Retinal pigment epithelial cell (primary cell): ENCODE measurements around the gene SLC10A3.

Source experiments
- DNase-seq: peaks from one replicate; pipeline ENCODE4 v3.0.0-alpha.2; 2010; ENCODE audit warnings: low read depth
- H3K4me3 ChIP-seq: 2 replicates; pipeline ENCODE4 v1.5.1; 2011; ENCODE audit warnings: mild to moderate bottlenecking, low read length, control low read depth, moderate library complexity
- CTCF ChIP-seq: conservative IDR thresholded peaks from 2 replicates; pipeline ENCODE4 v1.5.1; 2011; ENCODE audit warnings: low read depth, low read length, control low read depth, inconsistent platforms

The SLC10A3 gene

GRCh38 chrX:154530286-154530685, 39.9 kb upstream of the SLC10A3 start:
- H3K4me3 ChIP-seq: no peak overlapping the region
- TF ChIP-seq CTCF: no peak
- no peak for DNase-seq

- no peak for DNase-seq
These were observed 38.8 kb upstream of the SLC10A3 start for GRCh38 chrX:154529206-154529612.

GRCh38 chrX:154526901-154527675, 36.7 kb upstream of the SLC10A3 start:
- peak overlapping the region; percentile 18 for H3K4me3 ChIP-seq
- peak; percentile 57 for TF ChIP-seq CTCF
- no peak for DNase-seq

More at GRCh38 chrX:154529206-154529612, 38.8 kb upstream of the SLC10A3 start:
- H3K4me3 ChIP-seq: no peak overlapping the region
- no peak for TF ChIP-seq CTCF

GRCh38 chrX:154525606-154526490, 35.4 kb upstream of the SLC10A3 start:
- H3K4me3 ChIP-seq: no peak overlapping the region
- DNase-seq: no peak
- TF ChIP-seq CTCF: no peak

- TF ChIP-seq CTCF: no peak
- DNase-seq: no peak
- no peak overlapping the region for H3K4me3 ChIP-seq
These were observed 29.0 kb upstream of the SLC10A3 start for GRCh38 chrX:154519389-154519788.

GRCh38 chrX:154517101-154517781, 26.8 kb upstream of the SLC10A3 start:
- no peak for TF ChIP-seq CTCF
- DNase-seq: no peak
- no peak overlapping the region for H3K4me3 ChIP-seq
